NCI-H774 (cell line): ENCODE measurements around the gene MEFV.
"Not testable (repeated sequence)": the region's sequence is repeated elsewhere in the genome, so short reads cannot be mapped to it uniquely, and the experiment has no call there.

Experiments used
- DNase-seq: peaks from one replicate; lab custom pipeline; 2025; lab: John Stamatoyannopoulos, UW

MEFV gene

GRCh38 chr16:3256146-3256865 is at the start of gene MEFV:
Gene MEFV, minus strand, starts transcription at chr16:3256633. Its CDS starts 46 bp downstream, at chr16:3256587.
- DNase-seq, result no peak

DNA sequence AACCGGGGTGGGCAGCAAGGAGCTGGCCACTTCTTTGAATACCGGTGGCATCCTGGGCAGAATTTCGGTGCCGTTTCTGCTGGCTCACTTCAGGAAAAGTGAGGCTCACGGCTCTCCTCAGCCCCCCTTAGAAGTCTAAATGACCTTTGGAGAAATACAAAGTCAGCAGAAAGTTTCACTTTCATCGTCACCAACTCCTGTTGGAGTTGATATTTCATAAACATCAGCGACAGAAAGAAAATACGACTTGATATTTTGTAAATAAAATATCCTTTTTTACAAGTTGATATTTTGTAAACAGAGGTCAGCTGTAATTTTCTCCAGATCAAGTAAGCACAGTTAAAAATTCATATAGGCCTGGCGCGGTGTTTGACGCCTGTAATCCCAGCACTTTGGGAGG is 49.6 kb upstream of the MEFV start:
- DNase-seq, result no peak

- DNase-seq, result peak; percentile 82
Observed at GRCh38 chr16:3305109-3306068, 49.0 kb upstream of the MEFV start, which contains the start of the genes TIGD7 and ZNF75A. Gene TIGD7, minus strand, starts transcription at chr16:3305430. Its CDS starts 4,816 bp downstream, at chr16:3300614. Gene ZNF75A, plus strand, starts transcription at chr16:3305497. Its CDS starts 2,932 bp downstream, at chr16:3308429.

- DNase-seq, result no peak
Observed at GRCh38 chr16:3304370-3304769, 47.9 kb upstream of the MEFV start.

DNA sequence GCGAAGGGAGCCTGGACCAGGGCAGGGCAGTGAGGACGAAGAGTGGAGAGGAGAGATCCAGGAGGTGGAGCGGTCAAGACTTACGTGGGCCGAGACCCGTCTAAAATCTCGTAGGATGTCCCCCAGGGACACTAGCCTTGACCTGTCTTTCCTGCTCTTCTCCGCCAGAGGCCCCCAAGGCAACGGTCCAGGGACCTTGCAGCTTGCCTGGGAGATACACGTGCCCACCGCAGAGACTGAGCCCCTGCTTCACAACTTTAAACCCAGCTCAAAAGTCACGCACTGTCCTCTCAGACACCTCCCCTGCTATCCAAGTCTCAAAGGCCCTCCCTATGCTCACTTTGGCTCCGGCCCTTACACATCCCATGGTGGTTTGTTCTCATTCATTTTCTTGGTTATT is 39.4 kb upstream of the MEFV start:
- no peak for DNase-seq

- DNase-seq, result no peak
Observed at GRCh38 chr16:3295209-3295608, 38.8 kb upstream of the MEFV start.

- no peak for DNase-seq
Observed at GRCh38 chr16:3292604-3293003, 36.2 kb upstream of the MEFV start.

DNA sequence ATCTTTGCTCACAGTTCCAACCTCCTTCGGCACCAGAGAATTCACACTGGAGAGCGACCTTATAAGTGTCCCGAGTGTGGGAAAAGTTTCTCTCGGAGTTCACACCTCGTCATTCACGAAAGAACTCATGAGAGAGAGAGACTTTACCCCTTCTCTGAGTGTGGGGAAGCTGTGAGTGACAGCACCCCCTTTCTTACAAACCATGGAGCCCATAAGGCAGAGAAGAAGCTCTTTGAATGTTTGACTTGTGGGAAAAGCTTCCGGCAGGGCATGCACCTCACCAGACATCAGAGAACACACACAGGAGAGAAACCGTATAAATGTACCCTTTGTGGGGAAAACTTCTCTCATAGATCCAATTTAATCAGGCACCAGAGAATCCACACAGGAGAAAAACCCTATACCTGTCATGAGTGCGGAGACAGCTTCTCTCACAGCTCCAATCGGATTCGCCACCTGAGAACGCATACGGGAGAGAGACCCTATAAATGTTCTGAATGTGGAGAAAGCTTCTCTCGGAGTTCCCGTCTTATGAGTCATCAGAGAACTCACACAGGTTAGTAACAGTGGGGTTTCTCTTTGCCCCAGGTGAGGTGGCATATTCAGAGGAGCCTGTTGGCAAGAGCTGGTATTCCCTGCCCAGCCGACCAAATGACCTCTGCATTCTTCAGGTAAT is 33.7 kb upstream of the MEFV start:
- DNase-seq, result no peak

GRCh38 chr16:3285131-3285530 is 28.7 kb upstream of the MEFV start:
- no peak for DNase-seq

GRCh38 chr16:3283543-3284447 is 27.4 kb upstream of the MEFV start:
- no peak for DNase-seq

GRCh38 chr16:3282730-3283542 is 26.5 kb upstream of the MEFV start, which contains the start of gene ZNF263:
Gene ZNF263, plus strand, starts transcription at chr16:3283491. Its CDS starts 328 bp downstream, at chr16:3283819.
- DNase-seq, result peak; percentile 96

DNA sequence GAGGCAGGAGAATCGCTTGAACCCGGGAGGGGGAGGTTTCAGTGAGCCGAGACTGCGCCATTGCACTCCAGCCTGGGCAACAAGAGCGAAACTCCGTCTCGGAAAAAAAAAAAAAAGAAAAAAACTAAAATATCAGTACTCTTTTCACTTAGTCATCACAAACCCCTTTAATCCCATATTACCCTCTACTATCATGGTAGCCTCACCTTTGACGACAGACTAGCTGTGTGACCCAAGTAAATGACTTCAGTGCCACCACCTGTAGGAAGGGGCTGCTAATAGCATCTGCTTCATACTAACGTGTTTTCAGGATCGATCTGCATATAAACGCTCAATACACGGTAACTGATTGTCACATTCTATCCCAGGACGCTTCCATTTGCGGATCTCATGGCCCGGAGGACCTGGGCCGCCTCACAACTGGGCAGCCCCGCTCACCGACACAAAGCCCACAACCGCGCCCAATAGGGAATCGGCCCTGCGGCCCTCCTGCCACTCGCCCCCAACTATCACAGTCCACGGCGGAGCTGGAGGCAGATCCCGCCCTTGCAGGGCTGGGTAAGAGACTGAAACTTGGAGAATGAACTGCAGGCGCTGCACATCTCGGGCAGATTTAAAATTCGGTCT is 25.8 kb upstream of the MEFV start:
- peak; percentile 81 for DNase-seq

DNA sequence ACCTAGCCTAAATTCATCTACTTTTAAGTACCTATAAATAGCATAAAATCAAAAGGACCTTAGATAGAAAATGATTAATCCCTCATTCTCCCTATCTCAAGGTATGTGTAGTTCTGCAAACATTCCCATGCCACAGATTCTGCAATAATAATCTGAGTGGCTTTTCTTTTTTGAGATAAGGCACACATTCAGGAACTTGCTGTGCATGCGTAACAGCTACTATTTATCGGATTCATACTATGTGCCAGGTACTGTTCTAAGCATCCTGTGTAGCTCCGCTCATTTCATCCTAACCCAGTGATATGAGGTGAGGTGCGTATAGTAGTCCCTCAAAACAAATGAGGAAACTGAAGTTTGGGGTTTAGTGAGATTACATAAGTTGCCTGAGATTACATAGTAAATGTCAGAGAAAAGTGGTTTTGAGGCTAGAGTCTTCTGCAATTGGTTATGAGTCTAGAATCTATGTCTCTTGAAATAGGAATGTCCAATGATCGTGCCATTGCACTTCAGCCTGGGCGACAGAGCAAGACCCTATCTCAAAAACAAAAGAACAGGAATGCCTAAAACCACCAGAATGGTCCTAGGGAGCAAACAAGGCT is 24.9 kb upstream of the MEFV start:
- DNase-seq, result no peak

DNA sequence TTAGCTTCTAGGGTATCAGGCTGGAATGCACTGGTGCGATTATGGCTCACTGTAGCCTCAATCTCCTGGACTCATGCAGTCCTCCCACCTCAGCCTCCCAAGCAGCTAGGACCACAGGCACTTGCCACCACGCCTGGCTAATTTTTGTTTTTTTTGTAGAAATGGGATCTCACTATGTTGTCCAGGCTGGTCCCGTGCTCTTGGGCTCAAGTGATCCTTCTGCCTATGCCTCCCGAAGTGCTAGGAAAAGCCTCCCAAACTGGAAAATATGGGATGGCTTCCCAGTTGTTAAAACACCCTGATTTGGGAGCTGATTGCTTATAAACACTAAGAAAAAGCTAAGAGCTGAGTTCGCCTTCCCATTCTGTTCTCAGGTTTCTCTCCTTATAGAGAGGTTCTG is 20.2 kb upstream of the MEFV start:
- DNase-seq, result no peak

- no peak for DNase-seq
Observed at GRCh38 chr16:3274947-3275346, 18.5 kb upstream of the MEFV start.

- DNase-seq, result peak; percentile 12
Observed at GRCh38 chr16:3274490-3274889, 18.1 kb upstream of the MEFV start.

DNA sequence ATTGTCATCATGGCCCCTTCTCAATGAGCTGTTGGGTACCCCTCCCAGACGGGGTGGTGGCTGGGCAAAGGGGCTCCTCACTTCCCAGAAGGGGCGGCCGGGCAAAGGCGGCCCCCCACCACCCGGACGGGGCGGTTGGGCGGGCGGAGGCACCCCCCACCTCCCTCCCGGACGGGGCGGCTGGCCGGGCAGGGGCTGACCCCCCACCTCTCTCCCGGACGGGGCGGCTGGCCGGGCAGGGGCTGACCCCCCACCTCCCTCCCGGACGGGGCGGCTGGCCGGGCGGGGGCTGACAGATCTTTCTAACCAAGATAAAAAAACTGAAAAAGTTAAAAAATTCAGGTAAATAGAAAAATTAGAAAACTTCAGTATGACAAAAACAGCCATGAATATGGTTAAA is 14.8 kb upstream of the MEFV start:
- not testable (repeated sequence) for DNase-seq

- not testable (repeated sequence) for DNase-seq
Observed at GRCh38 chr16:3270718-3271117, 14.3 kb upstream of the MEFV start.

GRCh38 chr16:3268294-3268693 is 11.9 kb upstream of the MEFV start:
- DNase-seq, result no peak
